HepG2 (cell line): ENCODE data around the gene CCNB1.

Experiments used
- CTCF ChIP-seq: sonication (generic); formaldehyde crosslinking; IDR thresholded peaks from 2 replicates; pipeline ENCODE4 v1.5.0; 2020; ENCODE audit warnings: mild to moderate bottlenecking, missing genetic modification reagents, moderate library complexity
- NR2C2 ChIP-seq: sonication (generic); formaldehyde crosslinking; IDR thresholded peaks from 2 replicates; pipeline ENCODE4 v1.4.0; 2020; ENCODE audit warnings: missing genetic modification reagents, mild to moderate bottlenecking, moderate library complexity, borderline replicate concordance
- TCF7 ChIP-seq: sonication (generic); IDR thresholded peaks from 2 replicates; pipeline ENCODE4 v1.6.1; 2016; ENCODE audit warnings: antibody characterized with exemption, low read depth

GRCh38 chr5:69188811-69189161 is 21.8 kb downstream of the CCNB1 start:
- no peak for TF ChIP-seq NR2C2
- TF ChIP-seq CTCF (CRISPR knock-in tag), result no peak
- no peak for TF ChIP-seq TCF7
